CD1c-positive myeloid dendritic cell (primary cell): ENCODE results near the gene LINC00237.

Source experiments
- DNase-seq: peaks from one replicate; pipeline ENCODE4 v3.0.0-alpha.2; 2016; ENCODE audit errors: extremely low spot score

LINC00237 gene

DNA sequence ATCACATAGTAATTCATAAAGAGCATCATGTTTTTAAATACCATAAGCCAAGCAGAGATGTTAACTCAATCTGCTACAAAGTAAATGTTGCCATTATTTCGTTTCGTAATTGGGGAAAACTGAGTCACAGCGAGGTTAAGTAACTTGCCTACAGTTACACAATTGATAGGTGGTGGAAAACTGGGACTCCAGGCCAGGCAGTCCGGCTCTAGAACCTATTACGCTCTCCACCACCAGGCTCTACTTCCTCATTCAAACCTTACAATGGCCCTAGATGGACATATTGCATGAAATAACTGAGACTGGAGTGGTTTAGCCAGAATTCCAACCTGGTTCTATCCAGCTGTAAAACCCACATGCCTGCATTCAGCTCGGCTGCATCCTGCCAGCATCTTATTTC, 58.2 kb downstream of the LINC00237 start:
- DNase-seq = no peak

- DNase-seq = no peak
Observed at GRCh38 chr20:21046413-21047070, 59.6 kb downstream of the LINC00237 start.
